Neutrophil (primary cell): ENCODE data around the gene C10orf105.

Source experiments
- H3K27ac ChIP-seq: fragments of 200-600 bp; sonication (generic); 2 replicates; pipeline ENCODE4 v1.5.1; 2016; ENCODE audit warnings: mild to moderate bottlenecking, moderate library complexity
- H3K27me3 ChIP-seq: fragments of 200-600 bp; sonication (generic); 2 replicates; pipeline ENCODE4 v1.6.0; 2016; ENCODE audit warnings: mild to moderate bottlenecking
- H3K36me3 ChIP-seq: fragments of 200-600 bp; sonication (generic); 2 replicates; pipeline ENCODE4 v1.5.1; 2017
- H3K4me1 ChIP-seq, 2 experiments: fragments of 200-600 bp in 1 of 2; sonication (generic) in 1 of 2; 1 replicate in 1 of 2; 2 replicates in 1 of 2; pipeline versions ENCODE4 v1.5.1 to v1.6.1; 2013 to 2016; ENCODE audit warnings: low read depth in 1 of 2, low read length in 1 of 2, mild to moderate bottlenecking in 1 of 2, moderate library complexity in 1 of 2; ENCODE audit not compliant: control insufficient read depth in 1 of 2, insufficient read depth in 1 of 2
- H3K4me3 ChIP-seq, 2 experiments: fragments of 200-600 bp in 1 of 2; sonication (generic) in 1 of 2; 1 replicate in 1 of 2; 2 replicates in 1 of 2; pipeline ENCODE4 v1.5.1; 2013 to 2016; ENCODE audit warnings: low read depth in 1 of 2, low read length in 1 of 2, mild to moderate bottlenecking in 1 of 2, moderate library complexity in 1 of 2
- H3K9me3 ChIP-seq: fragments of 200-600 bp; sonication (generic); 2 replicates; pipeline ENCODE4 v1.5.1; 2016
- TF ChIP-seq, protein P1 (sequence below): fragments of 200-600 bp; sonication (generic); IDR thresholded peaks from 2 replicates; pipeline ENCODE4 v1.5.1; 2016; ENCODE audit warnings: antibody characterized with exemption

The C10orf105 gene

DNA sequence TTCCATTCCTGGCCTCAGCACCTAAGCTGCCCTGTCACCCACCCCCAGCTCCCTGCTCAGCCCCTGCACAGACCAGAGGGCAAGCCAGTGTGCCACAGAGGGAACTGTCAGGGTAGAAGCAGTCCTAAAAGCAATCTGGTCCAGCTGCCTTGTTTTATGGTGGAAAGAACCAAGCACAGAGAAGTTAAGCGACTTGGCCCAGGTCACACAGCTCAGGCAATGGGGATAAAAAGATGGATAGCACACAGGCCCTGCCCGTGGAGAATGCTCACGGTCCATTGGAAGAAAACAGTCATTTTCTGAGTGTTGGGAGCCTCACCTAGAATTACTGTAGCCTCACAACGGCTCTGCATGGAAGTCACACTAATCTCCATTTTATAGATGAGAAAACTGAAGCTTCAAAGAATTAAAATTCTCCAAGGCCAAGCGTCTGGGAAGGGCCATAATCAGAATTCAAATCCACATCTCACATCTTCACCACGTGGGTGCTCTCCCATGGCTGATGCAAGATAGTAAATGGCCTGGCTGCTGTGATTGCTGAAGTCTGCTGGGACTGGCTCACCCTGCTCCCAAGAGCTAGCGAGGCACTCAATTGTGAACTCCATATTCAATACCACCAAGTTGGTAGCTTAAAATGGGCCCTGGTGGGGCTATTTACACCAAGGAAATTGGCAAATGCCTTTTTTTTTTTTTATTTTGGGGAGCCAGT is 26.8 kb downstream of the C10orf105 start:
- H3K27ac ChIP-seq: peak overlapping the region; percentile 93

DNA sequence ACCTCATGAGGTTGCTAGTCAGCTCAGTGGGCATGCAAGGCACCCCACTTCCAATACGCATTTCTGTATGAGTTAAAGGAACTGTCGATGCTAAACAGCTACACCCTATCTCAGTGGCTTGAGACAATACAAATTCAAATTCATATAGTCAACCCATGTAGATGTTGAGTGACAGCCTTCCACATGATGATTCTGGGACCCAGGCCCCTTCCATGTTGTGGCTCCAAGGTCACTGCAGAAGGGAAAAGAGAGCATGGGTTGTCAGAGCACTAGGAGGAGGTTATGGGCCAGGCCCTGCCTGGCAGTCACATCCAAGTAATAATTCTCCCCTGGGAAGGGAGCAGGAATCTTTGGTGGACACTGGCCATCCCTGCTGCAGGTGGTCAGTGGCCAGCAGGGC is 28.2 kb downstream of the C10orf105 start:
- Histone ChIP-seq H3K4me3 (no peak overlapping the region), H3K36me3 (no peaks in the 10 kb centered on the region), H3K9me3 (no peaks in the 10 kb centered on the region), H3K4me1 (peaks cover 29% of the 10 kb centered on the region in 2 experiments), H3K27me3 (no peaks in the 10 kb centered on the region), H3K27ac (no peak overlapping the region)
- TF ChIP-seq, protein P1, sequence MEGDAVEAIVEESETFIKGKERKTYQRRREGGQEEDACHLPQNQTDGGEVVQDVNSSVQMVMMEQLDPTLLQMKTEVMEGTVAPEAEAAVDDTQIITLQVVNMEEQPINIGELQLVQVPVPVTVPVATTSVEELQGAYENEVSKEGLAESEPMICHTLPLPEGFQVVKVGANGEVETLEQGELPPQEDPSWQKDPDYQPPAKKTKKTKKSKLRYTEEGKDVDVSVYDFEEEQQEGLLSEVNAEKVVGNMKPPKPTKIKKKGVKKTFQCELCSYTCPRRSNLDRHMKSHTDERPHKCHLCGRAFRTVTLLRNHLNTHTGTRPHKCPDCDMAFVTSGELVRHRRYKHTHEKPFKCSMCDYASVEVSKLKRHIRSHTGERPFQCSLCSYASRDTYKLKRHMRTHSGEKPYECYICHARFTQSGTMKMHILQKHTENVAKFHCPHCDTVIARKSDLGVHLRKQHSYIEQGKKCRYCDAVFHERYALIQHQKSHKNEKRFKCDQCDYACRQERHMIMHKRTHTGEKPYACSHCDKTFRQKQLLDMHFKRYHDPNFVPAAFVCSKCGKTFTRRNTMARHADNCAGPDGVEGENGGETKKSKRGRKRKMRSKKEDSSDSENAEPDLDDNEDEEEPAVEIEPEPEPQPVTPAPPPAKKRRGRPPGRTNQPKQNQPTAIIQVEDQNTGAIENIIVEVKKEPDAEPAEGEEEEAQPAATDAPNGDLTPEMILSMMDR: no peak

More for the DNA sequence above, 26.8 kb downstream of the C10orf105 start:
- H3K4me1 ChIP-seq: peaks cover 36 to 37% of the 10 kb centered on the region in 2 experiments
- TF ChIP-seq, protein P1: no peak
- H3K27me3 ChIP-seq: no peaks in the 10 kb centered on the region
- no peak overlapping the region for H3K4me3 ChIP-seq
- no peaks in the 10 kb centered on the region for H3K9me3 ChIP-seq
- no peaks in the 10 kb centered on the region for H3K36me3 ChIP-seq

DNA sequence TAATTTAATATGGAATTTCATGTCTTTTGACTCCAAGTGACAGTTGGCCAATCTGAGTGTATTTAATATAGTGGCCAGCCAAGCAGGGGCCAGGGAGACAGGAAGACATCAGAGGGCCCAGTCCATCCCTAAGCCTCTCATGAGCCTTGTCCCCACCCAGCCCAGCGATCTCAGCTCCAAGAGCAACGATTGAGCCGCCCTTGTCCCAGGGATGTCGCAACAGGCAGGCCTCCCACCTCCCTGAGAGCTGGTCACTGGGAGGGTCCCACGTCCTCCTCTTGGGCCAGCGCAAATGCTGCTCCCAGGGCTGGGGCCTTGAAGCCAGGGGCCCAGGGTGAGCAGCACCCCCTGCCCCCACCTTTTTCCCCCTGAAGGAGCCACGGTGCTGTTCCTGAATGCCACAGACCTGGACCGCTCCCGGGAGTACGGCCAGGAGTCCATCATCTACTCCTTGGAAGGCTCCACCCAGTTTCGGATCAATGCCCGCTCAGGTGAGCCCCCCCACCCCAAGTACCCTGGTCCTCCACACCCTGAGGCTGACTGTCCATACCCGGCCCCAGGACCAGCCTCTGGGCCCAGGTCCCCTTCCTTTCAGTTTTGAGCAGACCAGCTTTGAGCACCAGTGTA is 29.4 kb downstream of the C10orf105 start:
- TF ChIP-seq, protein P1: no peak
- no peaks in the 10 kb centered on the region for H3K27me3 ChIP-seq
- no peak overlapping the region for H3K27ac ChIP-seq
- no peaks in the 10 kb centered on the region for H3K9me3 ChIP-seq
- no peaks in the 10 kb centered on the region for H3K36me3 ChIP-seq
- H3K4me3 ChIP-seq: no peak overlapping the region
- peaks cover 17% of the 10 kb centered on the region in 2 experiments for H3K4me1 ChIP-seq

DNA sequence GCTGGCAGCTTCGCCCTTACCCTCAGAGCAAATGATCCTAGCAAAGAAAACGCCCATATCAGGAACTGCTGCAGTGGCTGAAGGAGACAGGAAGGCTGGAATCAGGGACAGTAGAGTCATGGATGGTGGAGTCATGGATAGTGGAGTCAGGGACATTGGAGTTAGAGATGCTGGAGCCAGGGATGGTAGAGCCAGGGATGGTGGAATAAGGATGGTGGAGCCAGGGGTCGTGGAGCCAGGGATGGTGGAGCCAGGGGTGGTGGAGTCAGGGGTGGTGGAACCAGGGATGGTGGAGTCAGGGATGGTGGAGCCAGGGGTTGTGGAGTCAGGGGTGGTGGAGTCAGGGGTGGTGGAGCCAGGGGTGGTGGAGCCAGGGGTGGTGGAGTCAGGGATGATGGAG is 31.3 kb downstream of the C10orf105 start:
- Histone ChIP-seq H3K4me3 (no peak overlapping the region), H3K4me1 (no peaks in the 10 kb centered on the region), H3K9me3 (no peaks in the 10 kb centered on the region), H3K27ac (no peak overlapping the region), H3K36me3 (no peaks in the 10 kb centered on the region), H3K27me3 (no peaks in the 10 kb centered on the region)
- TF ChIP-seq, protein P1: no peak

DNA sequence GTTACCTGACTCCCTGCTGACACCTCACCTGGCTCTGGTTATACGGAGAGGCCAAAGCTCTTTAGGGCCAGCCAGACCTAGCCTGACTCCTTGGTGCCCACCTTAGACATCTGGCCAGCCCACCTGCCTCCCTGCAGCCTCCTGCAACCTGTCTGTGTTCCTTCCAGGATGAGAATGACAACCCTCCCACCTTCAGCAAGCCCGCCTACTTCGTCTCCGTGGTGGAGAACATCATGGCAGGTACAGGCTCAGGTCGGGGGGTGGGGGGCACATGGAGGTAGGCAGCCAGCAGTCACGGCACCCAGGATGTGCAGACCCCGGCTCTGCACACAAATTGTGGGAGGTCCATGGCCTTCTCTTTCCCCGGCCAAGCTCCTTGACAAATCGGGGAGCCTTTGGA is 32.1 kb downstream of the C10orf105 start:
- Histone ChIP-seq H3K36me3 (no peaks in the 10 kb centered on the region), H3K27me3 (no peaks in the 10 kb centered on the region), H3K4me3 (no peak overlapping the region), H3K4me1 (no peaks in the 10 kb centered on the region), H3K9me3 (no peaks in the 10 kb centered on the region), H3K27ac (no peak overlapping the region)
- TF ChIP-seq, protein P1: no peak
